HepG2 (cell line): Measurements from ENCODE around the gene OPRL1. TPM values are rescaled to one million over a fixed set of nuclear protein-coding genes. Genes with fewer than 3 reads are reported as not detected.

Experiments
- ATM ChIP-seq: fragments of 450-650 bp; IDR thresholded peaks from 2 replicates; pipeline ENCODE4 v1.7.1; 2017; ENCODE audit warnings: mild to moderate bottlenecking, borderline replicate concordance
- CREB3 ChIP-seq: sonication (generic); formaldehyde crosslinking; IDR thresholded peaks from 2 replicates; pipeline ENCODE4 v1.5.0; 2020; ENCODE audit warnings: missing genetic modification reagents
- GATAD2A ChIP-seq: IDR thresholded peaks from 2 replicates; pipeline ENCODE4 v1.6.1; 2016
- IKZF5 ChIP-seq: IDR thresholded peaks from 2 replicates; pipeline ENCODE4 v1.6.1; 2018; ENCODE audit warnings: missing genetic modification reagents, mild to moderate bottlenecking, missing compliant biosample characterization
- JUN ChIP-seq: sonication (generic); formaldehyde crosslinking; IDR thresholded peaks from 2 replicates; pipeline ENCODE4 v1.4.0; 2020; ENCODE audit warnings: mild to moderate bottlenecking, missing genetic modification reagents
- KAT7 ChIP-seq: IDR thresholded peaks from 2 replicates; pipeline ENCODE4 v1.6.1; 2018; ENCODE audit warnings: borderline replicate concordance, missing compliant biosample characterization
- KDM5B ChIP-seq: sonication (generic); formaldehyde crosslinking; IDR thresholded peaks from 2 replicates; pipeline ENCODE4 v1.4.0; 2020; ENCODE audit warnings: missing genetic modification reagents, mild to moderate bottlenecking, borderline replicate concordance
- MAFG ChIP-seq: sonication (generic); formaldehyde crosslinking; IDR thresholded peaks from 2 replicates; pipeline ENCODE4 v1.5.1; 2020; ENCODE audit warnings: mild to moderate bottlenecking, missing genetic modification reagents
- NBN ChIP-seq: fragments of 450-650 bp; conservative IDR thresholded peaks from 2 replicates; pipeline ENCODE4 v1.6.1; 2017
- NFIB ChIP-seq: sonication (generic); formaldehyde crosslinking; IDR thresholded peaks from 2 replicates; pipeline ENCODE4 v1.9.0; 2021; ENCODE audit warnings: missing genetic modification reagents, mild to moderate bottlenecking, borderline replicate concordance
- ONECUT2 ChIP-seq: sonication (generic); formaldehyde crosslinking; IDR thresholded peaks from 2 replicates; pipeline ENCODE4 v1.4.0; 2020; ENCODE audit warnings: missing genetic modification reagents
- PBX3 ChIP-seq: sonication (generic); formaldehyde crosslinking; IDR thresholded peaks from 2 replicates; pipeline ENCODE4 v1.8.1; 2023; ENCODE audit warnings: missing genetic modification reagents, inconsistent platforms, borderline replicate concordance
- RAD21 ChIP-seq: fragments of 450-650 bp; formaldehyde crosslinking; IDR thresholded peaks from 2 replicates; pipeline ENCODE4 v1.5.0; 2020; ENCODE audit warnings: mild to moderate bottlenecking
- SALL1 ChIP-seq: sonication (generic); formaldehyde crosslinking; IDR thresholded peaks from 2 replicates; pipeline ENCODE4 v1.8.0; 2022; ENCODE audit warnings: mild to moderate bottlenecking, missing genetic modification reagents
- SRY ChIP-seq: sonication (generic); formaldehyde crosslinking; IDR thresholded peaks from 2 replicates; pipeline ENCODE4 v1.8.0; 2022; ENCODE audit warnings: mild to moderate bottlenecking, missing genetic modification reagents
- ZIK1 ChIP-seq: sonication (generic); formaldehyde crosslinking; IDR thresholded peaks from 2 replicates; pipeline ENCODE4 v1.5.0; 2020; ENCODE audit warnings: mild to moderate bottlenecking, low read depth, missing genetic modification reagents, borderline replicate concordance
- ZKSCAN8 ChIP-seq: IDR thresholded peaks from 2 replicates; pipeline ENCODE4 v1.6.1; 2016; ENCODE audit warnings: borderline replicate concordance, missing genetic modification reagents, missing compliant biosample characterization
- ZNF235 ChIP-seq: sonication (generic); formaldehyde crosslinking; IDR thresholded peaks from 2 replicates; pipeline ENCODE4 v1.8.1; 2023; ENCODE audit warnings: mild to moderate bottlenecking, missing genetic modification reagents, borderline replicate concordance
- ZNF263 ChIP-seq: sonication (generic); formaldehyde crosslinking; IDR thresholded peaks from 2 replicates; pipeline ENCODE4 v1.4.0; 2020; ENCODE audit warnings: missing genetic modification reagents
- ZNF318 ChIP-seq: sonication (generic); formaldehyde crosslinking; IDR thresholded peaks from 2 replicates; pipeline ENCODE4 v1.4.0; 2020; ENCODE audit warnings: mild to moderate bottlenecking, missing genetic modification reagents
- polyA plus RNA-seq, 8 experiments: library from polyadenylated mRNA; depleted of rRNA in 3 of 8; stranded (reverse) in 7 of 8; unstranded in 1 of 8; fragments of >200 nt; fragmentation: Illumina TruSeq in 4 of 8; extraction: Trizol in 4 of 8; gene quantifications; 2 replicates each; pipeline versions ENCODE4 v1.2.1 to v1.2.3, GENCODE V29; 2011 to 2016; ENCODE audit warnings: low read depth in 4 of 8, missing spikeins in 1 of 8, mixed read lengths in 1 of 8; ENCODE audit not compliant: insufficient read depth in 1 of 8
- total RNA-seq, 5 experiments: library from RNA; depleted of rRNA; stranded (reverse); fragments of >200 nt; fragmentation: Illumina TruSeq; extraction: Trizol; gene quantifications; 2 replicates each; pipeline ENCODE4 v1.2.3, GENCODE V29; 2016; ENCODE audit warnings: low read depth in 1 of 5

OPRL1 gene
- total and polyA plus RNA-seq, 2 of the 13 experiments (the other 11 are each of a cell fraction or from before 2014, with no cell fraction given): 0.35 to 0.71 TPM

- TF ChIP-seq IKZF5 (CRISPR knock-in tag) (no peak), GATAD2A (no peak; the same call in 1 of the 2 replicates), CREB3 (CRISPR knock-in tag) (no peak), ZIK1 (CRISPR knock-in tag) (no peak), SALL1 (CRISPR knock-in tag) (no peak), ZNF263 (no peak), ATM (no peak), KAT7 (no peak; the same call in 1 of the 2 replicates), ONECUT2 (CRISPR knock-in tag) (no peak), PBX3 (CRISPR knock-in tag) (no peak), NBN (no peak), NFIB (CRISPR knock-in tag) (no peak), MAFG (CRISPR knock-in tag) (no peak), ZNF318 (no peak), RAD21 (CRISPR knock-in tag) (no peak), ZKSCAN8 (CRISPR knock-in tag) (no peak), KDM5B (CRISPR knock-in tag) (no peak), JUN (CRISPR knock-in tag) (no peak), ZNF235 (CRISPR knock-in tag) (no peak; the same call in 1 of the 2 replicates), SRY (CRISPR knock-in tag) (0 out of 2 replicates have a peak, but pooled peaks have one; percentile 3)
Observed at GRCh38 chr20:64056639-64056888, 23.3 kb upstream of the OPRL1 start (continued).
